DOHH2 (cell line): ENCODE measurements around the gene DNMT1.

Source experiments
- H3F3A ChIP-seq: fragments of 200-600 bp; sonication (generic), shearing (Covaris generic); 2 replicates; pipeline ENCODE4 v1.6.0; 2016; ENCODE audit warnings: antibody characterized with exemption, mild to moderate bottlenecking; ENCODE audit not compliant: control insufficient read depth, insufficient read depth
- H3K27ac ChIP-seq: fragments of 200-600 bp; sonication (generic); 2 replicates; pipeline ENCODE4 v1.5.1; 2014; ENCODE audit warnings: low read depth, mild to moderate bottlenecking, low read length, moderate library complexity
- H3K27me3 ChIP-seq: fragments of 200-600 bp; sonication (generic); 2 replicates; pipeline ENCODE4 v1.6.1; 2014; ENCODE audit warnings: mild to moderate bottlenecking, low read length, mixed read lengths; ENCODE audit not compliant: control insufficient read depth
- H3K36me3 ChIP-seq: fragments of 200-600 bp; sonication (generic); 2 replicates; pipeline ENCODE4 v1.6.1; 2014; ENCODE audit warnings: mild to moderate bottlenecking, low read length, moderate library complexity, mixed read lengths; ENCODE audit not compliant: control insufficient read depth
- H3K4me1 ChIP-seq: fragments of 200-600 bp; sonication (generic); 2 replicates; pipeline ENCODE4 v1.6.1; 2014; ENCODE audit warnings: mild to moderate bottlenecking, low read length, mixed read lengths; ENCODE audit not compliant: control insufficient read depth
- H3K4me2 ChIP-seq: fragments of 200-600 bp; sonication (generic); 2 replicates; pipeline ENCODE4 v1.6.0; 2014; ENCODE audit warnings: mild to moderate bottlenecking, low read length, moderate library complexity
- H3K4me3 ChIP-seq: fragments of 200-600 bp; sonication (generic); 2 replicates; pipeline ENCODE4 v1.5.1; 2014; ENCODE audit warnings: mild to moderate bottlenecking, low read length, mixed read lengths
- H3K79me2 ChIP-seq: fragments of 200-600 bp; sonication (generic); 2 replicates; pipeline ENCODE4 v1.6.1; 2014; ENCODE audit warnings: mild to moderate bottlenecking, low read length, mixed read lengths; ENCODE audit not compliant: control insufficient read depth
- H3K9me2 ChIP-seq: fragments of 200-600 bp; sonication (generic); replicated peaks from 2 replicates; pipeline ENCODE4 v1.6.1; 2014; ENCODE audit warnings: mild to moderate bottlenecking, low read length, mixed read lengths; ENCODE audit not compliant: control insufficient read depth
- H3K9me3 ChIP-seq: fragments of 200-600 bp; sonication (generic); 2 replicates; pipeline ENCODE4 v1.6.1; 2014; ENCODE audit warnings: antibody characterized with exemption, low read length, mixed read lengths; ENCODE audit not compliant: control insufficient read depth, insufficient read depth
- H4K20me1 ChIP-seq: fragments of 200-600 bp; sonication (generic); 2 replicates; pipeline ENCODE4 v1.6.0; 2014; ENCODE audit warnings: low read depth, mild to moderate bottlenecking, antibody characterized with exemption, low read length, moderate library complexity; ENCODE audit not compliant: control insufficient read depth, insufficient read depth
- CTCF ChIP-seq: fragments of 200-600 bp; sonication (generic); IDR thresholded peaks from one replicate; pipeline ENCODE4 v1.5.1; 2014; ENCODE audit warnings: antibody characterized with exemption, mild to moderate bottlenecking, low read depth, low read length; ENCODE audit not compliant: poor library complexity, severe bottlenecking
- EZH2phosphoT487 ChIP-seq: fragments of 200-600 bp; sonication (generic); IDR thresholded peaks from 2 replicates; pipeline ENCODE4 v1.6.1; 2017; ENCODE audit warnings: borderline replicate concordance, mild to moderate bottlenecking, antibody characterized with exemption, low read length, moderate library complexity, mixed read lengths

DNMT1 gene

GRCh38 chr19:10158071-10158470 is 36.7 kb downstream of the DNMT1 start:
- no peak overlapping the region for H3K4me3 ChIP-seq
- H3K9me2 ChIP-seq = no peaks in the 10 kb centered on the region
- H3K36me3 ChIP-seq = peaks cover 97% of the 10 kb centered on the region
- peaks cover 79% of the 10 kb centered on the region for H3K79me2 ChIP-seq
- H4K20me1 ChIP-seq = peaks cover 3% of the 10 kb centered on the region; the same call in 1 of the 2 replicates
- H3K9me3 ChIP-seq = no peaks in the 10 kb centered on the region
- H3K4me1 ChIP-seq = no peaks in the 10 kb centered on the region
- no peak overlapping the region for H3K4me2 ChIP-seq
- TF ChIP-seq EZH2phosphoT487 (no peak), CTCF (no peak)
- peaks cover 19% of the 10 kb centered on the region for H3F3A ChIP-seq
- H3K27me3 ChIP-seq = no peaks in the 10 kb centered on the region
- no peak overlapping the region for H3K27ac ChIP-seq

- Histone ChIP-seq H3K79me2 (peaks cover 85% of the 10 kb centered on the region), H3K36me3 (peaks cover 98% of the 10 kb centered on the region), H3K4me3 (no peak overlapping the region), H3K27me3 (no peaks in the 10 kb centered on the region), H3K4me1 (no peaks in the 10 kb centered on the region), H3K4me2 (no peak overlapping the region), H3K27ac (no peak overlapping the region), H3K9me3 (no peaks in the 10 kb centered on the region), H3K9me2 (no peaks in the 10 kb centered on the region), H3F3A (peaks cover 16% of the 10 kb centered on the region; the same call in 1 of the 2 replicates), H4K20me1 (peaks cover 10% of the 10 kb centered on the region)
- no peak for TF ChIP-seq CTCF
- no peak for TF ChIP-seq EZH2phosphoT487
Observed at GRCh38 chr19:10155839-10156238, 38.9 kb downstream of the DNMT1 start.

GRCh38 chr19:10152100-10152499 is 42.7 kb downstream of the DNMT1 start:
- H3K27ac ChIP-seq = no peak overlapping the region
- peaks cover 16% of the 10 kb centered on the region for H4K20me1 ChIP-seq
- peaks cover 68% of the 10 kb centered on the region for H3K79me2 ChIP-seq
- no peak for TF ChIP-seq CTCF
- TF ChIP-seq EZH2phosphoT487 = no peak
- H3K9me3 ChIP-seq = no peaks in the 10 kb centered on the region
- H3K4me1 ChIP-seq = no peaks in the 10 kb centered on the region
- peaks cover 11% of the 10 kb centered on the region for H3F3A ChIP-seq
- H3K4me3 ChIP-seq = no peak overlapping the region
- H3K27me3 ChIP-seq = no peaks in the 10 kb centered on the region
- H3K9me2 ChIP-seq = no peaks in the 10 kb centered on the region
- no peak overlapping the region for H3K4me2 ChIP-seq
- H3K36me3 ChIP-seq = peaks cover 94% of the 10 kb centered on the region
